ENCODE data around the gene ATG5.
A peak's percentile ranks its signal among the peaks of the same experiment; 100 is the strongest.

The ATG5 gene

DNA sequence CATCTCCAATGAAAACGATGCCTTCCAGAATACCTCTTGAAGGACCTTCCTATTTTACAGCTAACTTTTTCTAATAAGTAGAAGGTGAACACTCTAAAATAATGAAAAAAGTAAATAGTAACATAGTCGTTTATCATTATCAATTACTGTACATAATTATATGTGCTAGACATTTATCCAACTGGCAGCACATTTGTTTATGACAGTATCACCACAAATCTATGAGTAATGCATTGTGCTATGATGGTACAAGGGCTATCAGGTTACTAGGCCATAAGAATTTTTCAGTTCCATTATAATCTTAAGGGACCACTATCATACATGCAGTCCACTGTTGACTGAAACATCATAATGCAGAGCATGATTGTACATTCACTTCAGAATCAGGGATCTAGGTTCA lies 68.4 kb downstream of the ATG5 start (continued):
- no peak for TF ChIP-seq PRDM4 (tag by site-specific recombination; IDR thresholded peaks at IDR 0.05)
- TF ChIP-seq ZNF692 (tag by site-specific recombination; IDR thresholded peaks at IDR 0.05), result no peak
- no peak for TF ChIP-seq AEBP2 (tag by site-specific recombination; IDR thresholded peaks at IDR 0.05; ENCODE audit: borderline replicate concordance)
- peak; percentile 75; the same call in 1 of the 2 replicates for TF ChIP-seq ZEB2 (tag by site-specific recombination; IDR thresholded peaks at IDR 0.05)
- no peak for TF ChIP-seq ZFP69B (tag by site-specific recombination; IDR thresholded peaks at IDR 0.05)
- no peak for TF ChIP-seq ZNF488 (tag by site-specific recombination; IDR thresholded peaks at IDR 0.05)
- no peak for TF ChIP-seq ZNF670 (tag by site-specific recombination; IDR thresholded peaks at IDR 0.05; ENCODE audit: low read depth)
- no peak for TF ChIP-seq ZNF837 (tag by site-specific recombination; IDR thresholded peaks at IDR 0.05)
- no peak for TF ChIP-seq ZNF138 (tag by site-specific recombination; IDR thresholded peaks at IDR 0.05; ENCODE audit: borderline replicate concordance)
- TF ChIP-seq, protein P1, sequence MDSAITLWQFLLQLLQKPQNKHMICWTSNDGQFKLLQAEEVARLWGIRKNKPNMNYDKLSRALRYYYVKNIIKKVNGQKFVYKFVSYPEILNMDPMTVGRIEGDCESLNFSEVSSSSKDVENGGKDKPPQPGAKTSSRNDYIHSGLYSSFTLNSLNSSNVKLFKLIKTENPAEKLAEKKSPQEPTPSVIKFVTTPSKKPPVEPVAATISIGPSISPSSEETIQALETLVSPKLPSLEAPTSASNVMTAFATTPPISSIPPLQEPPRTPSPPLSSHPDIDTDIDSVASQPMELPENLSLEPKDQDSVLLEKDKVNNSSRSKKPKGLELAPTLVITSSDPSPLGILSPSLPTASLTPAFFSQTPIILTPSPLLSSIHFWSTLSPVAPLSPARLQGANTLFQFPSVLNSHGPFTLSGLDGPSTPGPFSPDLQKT (IDR thresholded peaks at IDR 0.05; ENCODE audit: borderline replicate concordance, low read depth, low read length), result no peak
- TF ChIP-seq ZSCAN16 (tag by site-specific recombination; IDR thresholded peaks at IDR 0.05), result no peak
- TF ChIP-seq ZNF449 (tag by site-specific recombination; IDR thresholded peaks at IDR 0.05), result no peak
- TF ChIP-seq ZNF747 (tag by site-specific recombination; IDR thresholded peaks at IDR 0.05), result no peak
- TF ChIP-seq ZNF174 (tag by site-specific recombination; IDR thresholded peaks at IDR 0.05), result no peak
- TF ChIP-seq ZNF785 (tag by site-specific recombination; IDR thresholded peaks at IDR 0.05), result no peak
- TF ChIP-seq ZNF555 (tag by site-specific recombination; conservative IDR thresholded peaks at IDR 0.05), result no peak
- no peak for TF ChIP-seq ZNF324 (tag by site-specific recombination; IDR thresholded peaks at IDR 0.05)
- no peak for TF ChIP-seq ZNF37A (tag by site-specific recombination; IDR thresholded peaks at IDR 0.05)
- TF ChIP-seq MEIS1 (CRISPR knock-in tag; IDR thresholded peaks at IDR 0.05; ENCODE audit: borderline replicate concordance), result no peak
- TF ChIP-seq INSM2 (tag by site-specific recombination; IDR thresholded peaks at IDR 0.05), result 0 out of 2 replicates have a peak, but pooled peaks have one; percentile 44
- no peak for TF ChIP-seq ZNF335 (tag by site-specific recombination; conservative IDR thresholded peaks at IDR 0.05)
- TF ChIP-seq ZNF544 (tag by site-specific recombination; IDR thresholded peaks at IDR 0.05), result no peak
- TF ChIP-seq, protein P2, sequence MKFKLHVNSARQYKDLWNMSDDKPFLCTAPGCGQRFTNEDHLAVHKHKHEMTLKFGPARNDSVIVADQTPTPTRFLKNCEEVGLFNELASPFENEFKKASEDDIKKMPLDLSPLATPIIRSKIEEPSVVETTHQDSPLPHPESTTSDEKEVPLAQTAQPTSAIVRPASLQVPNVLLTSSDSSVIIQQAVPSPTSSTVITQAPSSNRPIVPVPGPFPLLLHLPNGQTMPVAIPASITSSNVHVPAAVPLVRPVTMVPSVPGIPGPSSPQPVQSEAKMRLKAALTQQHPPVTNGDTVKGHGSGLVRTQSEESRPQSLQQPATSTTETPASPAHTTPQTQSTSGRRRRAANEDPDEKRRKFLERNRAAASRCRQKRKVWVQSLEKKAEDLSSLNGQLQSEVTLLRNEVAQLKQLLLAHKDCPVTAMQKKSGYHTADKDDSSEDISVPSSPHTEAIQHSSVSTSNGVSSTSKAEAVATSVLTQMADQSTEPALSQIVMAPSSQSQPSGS (tag by site-specific recombination; IDR thresholded peaks at IDR 0.05; ENCODE audit: low read depth), result no peak
- no peak for TF ChIP-seq PRDM1 (tag by site-specific recombination; IDR thresholded peaks at IDR 0.05)
- TF ChIP-seq, protein P3, sequence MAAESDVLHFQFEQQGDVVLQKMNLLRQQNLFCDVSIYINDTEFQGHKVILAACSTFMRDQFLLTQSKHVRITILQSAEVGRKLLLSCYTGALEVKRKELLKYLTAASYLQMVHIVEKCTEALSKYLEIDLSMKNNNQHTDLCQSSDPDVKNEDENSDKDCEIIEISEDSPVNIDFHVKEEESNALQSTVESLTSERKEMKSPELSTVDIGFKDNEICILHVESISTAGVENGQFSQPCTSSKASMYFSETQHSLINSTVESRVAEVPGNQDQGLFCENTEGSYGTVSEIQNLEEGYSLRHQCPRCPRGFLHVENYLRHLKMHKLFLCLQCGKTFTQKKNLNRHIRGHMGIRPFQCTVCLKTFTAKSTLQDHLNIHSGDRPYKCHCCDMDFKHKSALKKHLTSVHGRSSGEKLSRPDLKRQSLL (tag by site-specific recombination; IDR thresholded peaks at IDR 0.05), result no peak
- peak; percentile 28; the same call in 1 of the 2 replicates for TF ChIP-seq ZNF184 (tag by site-specific recombination; IDR thresholded peaks at IDR 0.05)
- no peak for TF ChIP-seq ZNF792 (tag by site-specific recombination; IDR thresholded peaks at IDR 0.05)
- no peak for TF ChIP-seq ZNF830 (tag by site-specific recombination; IDR thresholded peaks at IDR 0.05; ENCODE audit: low read depth)

Data from HEK293 (cell line).